OCI-LY3 (cell line): ENCODE results near the gene KLHL13.

ENCODE experiments used
- CTCF ChIP-seq: fragments of 200-600, 300-600 bp; sonication (generic); IDR thresholded peaks from 2 replicates; pipeline ENCODE4 v1.5.1; 2014; ENCODE audit warnings: antibody characterized with exemption, low read length, low read depth
- EZH2phosphoT487 ChIP-seq: fragments of 200-600 bp; shearing (Covaris generic); IDR thresholded peaks from 2 replicates; pipeline ENCODE4 v1.6.1; 2018; ENCODE audit warnings: antibody characterized with exemption, mixed run types, low read depth

DNA sequence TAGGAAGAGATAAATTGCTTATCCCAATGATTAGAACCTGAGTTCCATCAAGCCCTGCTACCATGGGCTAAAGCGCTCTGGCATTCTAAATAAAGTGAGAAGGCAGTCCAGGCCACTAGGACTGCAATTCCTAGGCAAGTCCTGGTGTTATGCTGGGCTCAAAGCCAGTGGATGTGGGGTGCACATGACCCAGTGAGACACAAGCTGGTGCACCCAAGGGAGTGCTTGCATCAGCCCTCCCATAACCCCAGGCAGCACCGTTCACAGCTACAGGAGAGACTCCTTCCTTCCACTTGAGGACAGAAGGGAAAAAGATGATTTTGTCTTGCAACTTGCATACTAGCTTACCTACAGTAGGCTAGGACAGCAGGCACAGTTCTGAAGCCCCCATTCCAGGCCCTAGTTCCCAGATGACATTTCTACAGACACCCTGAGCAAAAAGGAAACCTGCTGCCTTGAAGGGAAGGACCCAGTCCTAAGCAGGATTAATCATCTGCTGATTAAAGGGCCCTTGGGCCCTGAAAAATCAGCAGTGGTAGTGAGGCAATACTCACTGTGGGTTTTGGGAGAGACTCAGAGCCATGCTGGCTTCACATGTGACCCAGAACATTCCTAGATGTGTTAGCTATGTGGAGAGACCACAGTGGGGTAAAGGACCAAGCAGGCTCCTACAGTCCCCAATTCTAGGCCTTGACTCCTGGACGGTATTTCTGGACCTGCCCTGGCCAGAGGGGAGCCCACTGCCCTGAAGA is 77.8 kb downstream of the KLHL13 start:
- TF ChIP-seq EZH2phosphoT487 (no peak), CTCF (no peak)
